Stimulated activated CD4-positive, alpha-beta T cell treated with anti-CD3 and anti-CD28 coated beads, Interleukin-15, amount 100 ng/mL, for 48 hours (primary cell): Measurements from ENCODE around the gene SERPINB3.
"Not testable (repeated sequence)": the region's sequence is repeated elsewhere in the genome, so short reads cannot be mapped to it uniquely, and the experiment has no call there.

Experiments
- DNase-seq, 2 donors: peaks; one replicate each; pipeline ENCODE4 v3.0.0-alpha.2; 2020; ENCODE audit warnings: low read depth in 2 of 2

Gene SERPINB3

DNA sequence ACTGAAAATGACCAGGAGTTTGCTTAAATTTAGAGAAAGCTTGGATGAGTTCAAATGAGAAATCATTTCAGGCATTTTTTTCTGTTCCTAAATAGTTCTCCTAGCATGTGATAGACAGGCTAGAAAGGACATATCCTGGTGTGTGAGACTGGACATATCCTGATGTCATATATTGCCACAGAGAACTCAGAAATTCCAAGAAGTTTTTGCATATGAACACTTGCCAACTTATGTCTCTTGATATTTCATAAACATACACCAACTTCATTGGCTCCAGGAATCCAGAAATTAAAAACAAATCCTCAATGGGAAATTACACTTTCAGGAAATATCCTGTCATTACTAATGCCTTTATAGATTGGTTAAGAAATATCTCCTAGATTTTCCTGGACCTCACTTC is 14.8 kb downstream of the SERPINB3 start:
- DNase-seq, result no peak

DNA sequence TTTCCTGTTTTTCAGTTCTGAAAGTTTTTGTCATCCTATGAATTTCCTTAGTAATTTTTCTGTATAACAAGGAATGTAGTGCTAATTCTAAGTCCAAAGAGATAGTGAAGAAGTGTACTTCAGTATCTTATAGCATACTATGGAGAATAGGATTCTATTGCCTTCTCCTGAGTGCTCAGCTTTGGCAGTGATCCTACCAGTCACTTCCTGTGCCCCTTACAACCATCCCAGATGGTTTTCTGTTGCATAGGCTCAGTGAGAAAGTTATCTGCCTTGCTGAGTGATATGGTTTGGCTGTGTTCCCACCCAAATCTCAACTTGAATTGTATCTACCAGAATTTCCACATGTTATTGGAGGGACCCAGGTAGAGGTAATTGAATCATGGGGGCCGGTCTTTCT is 17.0 kb downstream of the SERPINB3 start:
- DNase-seq, result not testable (repeated sequence)

DNA sequence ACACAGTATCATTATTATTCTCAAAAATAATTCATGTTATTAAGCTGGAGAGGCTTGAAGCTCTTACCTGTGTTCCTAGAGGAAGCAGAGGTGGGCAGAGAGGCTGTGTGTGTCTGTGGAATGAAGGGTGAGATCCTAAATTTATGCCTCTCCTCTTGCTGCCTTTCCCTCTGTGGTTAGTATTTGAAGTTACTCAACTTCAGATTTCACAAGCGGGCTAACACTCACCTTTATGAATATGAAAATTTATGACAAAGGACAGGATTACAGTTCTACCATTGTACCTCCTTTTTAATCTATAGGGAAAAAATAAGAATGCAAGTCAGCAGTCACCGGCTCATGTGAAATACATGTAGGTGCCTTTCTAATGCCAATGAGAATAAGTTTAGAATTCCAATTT is 17.6 kb downstream of the SERPINB3 start, which contains the start of gene SERPINB4:
SERPINB4 (minus strand) TSS at position 115 of the 400 bp plus-strand sequence. CDS start 679 bp downstream, outside the sequence.
- not testable (repeated sequence) for DNase-seq

DNA sequence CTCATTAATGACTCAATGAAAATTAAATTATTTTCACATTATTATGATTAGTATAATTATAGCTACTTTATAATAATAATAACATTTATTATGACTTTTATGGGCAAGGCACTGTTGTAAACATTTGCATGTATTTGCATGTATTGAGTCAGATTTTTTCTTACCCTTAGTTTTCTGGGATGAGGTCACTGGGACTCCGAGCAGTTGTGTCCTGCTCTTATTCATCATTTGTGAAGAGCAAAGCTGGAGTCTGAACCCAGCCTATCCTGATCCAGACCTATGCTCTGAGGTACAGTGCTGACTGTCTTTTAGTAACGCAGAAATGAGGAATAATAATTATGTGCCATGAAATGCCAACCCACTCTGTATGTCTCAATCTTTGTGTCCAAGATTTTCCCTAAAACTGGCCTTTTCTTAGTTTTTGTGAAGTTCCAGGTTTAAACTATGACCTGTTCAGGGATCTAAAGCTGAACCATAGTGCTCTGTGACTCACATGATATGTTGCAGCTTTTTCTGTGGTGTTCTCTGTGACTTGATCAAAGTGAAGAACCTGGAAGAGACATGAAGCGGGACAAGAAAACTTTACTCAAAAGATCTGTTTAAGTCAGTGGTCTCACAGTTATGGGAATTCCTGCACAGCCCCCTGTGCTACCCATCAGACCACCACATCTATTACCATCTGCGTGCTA is 18.9 kb downstream of the SERPINB3 start:
- not testable (repeated sequence) for DNase-seq

DNA sequence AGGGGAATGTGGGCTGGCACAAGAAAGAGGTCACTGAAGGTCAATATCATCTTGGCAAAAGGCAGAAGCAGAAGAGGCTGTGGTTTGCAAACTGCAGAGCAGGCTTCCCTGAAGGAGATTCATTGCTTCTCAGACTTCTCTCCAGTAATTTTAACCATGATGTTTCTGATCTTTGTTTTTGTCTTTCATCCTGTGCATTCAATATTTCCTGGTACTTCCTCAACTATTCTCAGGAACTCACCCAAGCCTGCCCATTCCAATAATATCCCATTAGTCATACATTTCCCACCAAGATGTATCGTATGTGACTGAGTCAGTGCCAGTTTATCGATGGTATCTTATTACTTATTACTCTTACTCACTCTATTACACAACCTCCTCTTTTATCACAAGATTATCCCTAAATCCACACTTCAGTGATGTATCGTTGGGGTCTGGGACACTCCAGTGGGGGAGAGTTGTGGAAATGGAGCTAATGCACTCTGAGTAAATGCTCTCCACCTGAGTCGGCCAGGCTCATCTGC is 20.5 kb downstream of the SERPINB3 start:
- not testable (repeated sequence) for DNase-seq

DNA sequence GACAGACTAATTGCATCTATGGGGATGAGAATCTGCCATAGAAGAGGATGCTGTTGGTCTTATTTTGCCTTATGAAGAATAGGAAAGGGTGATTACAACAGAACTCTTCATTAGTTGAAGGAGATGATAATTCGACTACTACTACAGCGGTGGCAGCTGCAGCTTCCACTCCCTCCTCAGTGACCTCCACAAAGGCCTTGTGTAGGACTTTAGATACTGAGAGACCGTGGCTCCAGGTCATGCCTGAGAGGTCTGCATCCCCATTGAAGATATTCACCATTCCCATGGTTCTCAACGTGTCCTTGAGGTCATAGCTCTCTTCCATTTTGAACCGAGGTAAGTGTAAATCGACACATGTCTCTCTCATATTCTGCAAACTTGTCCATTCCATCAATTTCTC is 24.0 kb downstream of the SERPINB3 start:
- DNase-seq, result no peak

DNA sequence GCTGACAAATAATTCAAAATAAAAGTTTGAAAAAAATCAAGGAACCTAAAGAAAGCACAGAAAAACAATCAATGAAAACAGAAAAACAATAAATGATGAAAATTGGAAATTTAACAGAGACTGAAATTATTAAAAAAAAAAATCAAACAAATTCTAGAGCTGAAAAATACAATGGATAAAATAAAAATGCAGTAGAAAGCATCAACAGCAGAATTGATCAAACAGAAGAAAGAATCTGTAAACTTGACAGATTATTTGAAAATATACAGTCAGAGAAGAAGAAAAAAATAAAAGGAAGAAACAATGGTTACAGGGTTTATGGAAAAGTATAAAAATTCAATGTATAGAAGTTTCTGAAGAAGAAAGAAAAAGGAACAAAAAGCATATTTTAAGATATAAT is 33.9 kb downstream of the SERPINB3 start:
- DNase-seq, result no peak

DNA sequence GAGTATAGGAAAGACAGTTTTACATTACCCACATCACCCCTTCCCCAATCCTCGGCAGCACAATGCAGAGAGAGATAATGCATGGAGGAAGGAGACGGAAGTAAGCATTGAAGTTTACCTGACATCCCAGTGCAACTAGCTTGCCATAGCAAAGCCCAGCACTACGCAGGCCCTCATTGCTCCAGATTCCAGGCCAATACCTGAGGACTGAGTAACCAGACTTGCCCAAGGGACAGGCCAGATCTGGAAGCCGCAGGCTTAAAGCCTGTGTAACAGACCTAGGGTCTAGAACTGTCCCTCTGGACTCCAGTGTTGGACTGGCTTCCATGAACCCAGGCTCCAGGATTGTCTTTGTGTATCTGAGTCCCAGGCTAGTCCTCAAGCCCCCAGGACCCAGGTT is 35.3 kb downstream of the SERPINB3 start:
- DNase-seq, result no peak

DNA sequence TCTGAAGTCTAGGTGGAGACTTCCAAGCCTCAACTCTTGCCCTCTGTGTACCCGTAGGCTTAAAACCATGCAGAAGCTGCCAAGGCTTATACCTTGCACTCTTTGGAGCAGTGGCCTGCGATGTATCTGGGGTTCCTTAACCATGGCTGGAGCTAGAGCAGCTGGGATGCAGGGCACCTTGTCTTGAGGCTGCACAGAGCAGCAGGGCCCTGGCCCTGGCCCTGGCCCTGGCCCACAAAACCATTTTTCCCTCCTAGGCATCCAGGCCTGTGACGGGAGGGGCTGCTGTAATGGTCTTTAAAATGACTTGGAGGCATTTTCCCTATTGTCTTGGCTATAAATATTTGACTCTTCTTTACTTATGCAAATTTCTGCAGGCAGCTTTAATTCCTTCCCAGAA is 36.8 kb downstream of the SERPINB3 start:
- DNase-seq, result no peak

DNA sequence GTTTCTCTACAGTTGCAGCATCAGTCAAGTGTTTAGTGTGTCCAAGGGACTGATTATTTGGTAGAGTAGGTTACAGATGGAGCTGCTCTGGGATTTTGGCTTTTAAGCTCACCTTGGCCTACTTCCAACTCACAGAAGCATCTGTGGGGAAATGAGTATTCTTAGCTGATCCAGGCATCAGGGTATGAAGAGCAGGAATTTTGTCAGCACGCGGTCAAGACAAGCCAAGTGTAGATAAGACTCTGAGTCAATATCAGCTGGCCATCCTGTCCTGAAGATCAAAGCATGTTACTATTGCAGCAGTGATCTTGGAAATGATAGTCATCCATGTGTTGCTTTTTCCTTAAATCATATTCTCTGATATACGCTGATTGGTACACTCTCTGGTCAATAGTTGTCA is 42.0 kb downstream of the SERPINB3 start:
- DNase-seq, result no peak

DNA sequence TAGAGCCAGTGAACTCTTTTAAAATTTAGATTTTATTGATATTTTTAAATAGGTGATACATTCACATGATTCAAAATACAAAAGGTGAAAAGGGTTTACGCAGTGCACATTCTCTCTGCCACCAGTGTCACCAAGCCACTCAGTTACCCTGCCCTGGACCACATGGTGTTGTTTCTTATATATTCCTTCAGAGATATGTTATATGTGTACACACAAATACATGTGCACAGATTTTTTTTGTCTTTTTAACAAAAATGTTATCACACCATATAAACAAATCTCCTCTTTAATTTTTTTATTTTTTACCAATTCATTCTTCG is 43.8 kb downstream of the SERPINB3 start:
- no peak for DNase-seq

DNA sequence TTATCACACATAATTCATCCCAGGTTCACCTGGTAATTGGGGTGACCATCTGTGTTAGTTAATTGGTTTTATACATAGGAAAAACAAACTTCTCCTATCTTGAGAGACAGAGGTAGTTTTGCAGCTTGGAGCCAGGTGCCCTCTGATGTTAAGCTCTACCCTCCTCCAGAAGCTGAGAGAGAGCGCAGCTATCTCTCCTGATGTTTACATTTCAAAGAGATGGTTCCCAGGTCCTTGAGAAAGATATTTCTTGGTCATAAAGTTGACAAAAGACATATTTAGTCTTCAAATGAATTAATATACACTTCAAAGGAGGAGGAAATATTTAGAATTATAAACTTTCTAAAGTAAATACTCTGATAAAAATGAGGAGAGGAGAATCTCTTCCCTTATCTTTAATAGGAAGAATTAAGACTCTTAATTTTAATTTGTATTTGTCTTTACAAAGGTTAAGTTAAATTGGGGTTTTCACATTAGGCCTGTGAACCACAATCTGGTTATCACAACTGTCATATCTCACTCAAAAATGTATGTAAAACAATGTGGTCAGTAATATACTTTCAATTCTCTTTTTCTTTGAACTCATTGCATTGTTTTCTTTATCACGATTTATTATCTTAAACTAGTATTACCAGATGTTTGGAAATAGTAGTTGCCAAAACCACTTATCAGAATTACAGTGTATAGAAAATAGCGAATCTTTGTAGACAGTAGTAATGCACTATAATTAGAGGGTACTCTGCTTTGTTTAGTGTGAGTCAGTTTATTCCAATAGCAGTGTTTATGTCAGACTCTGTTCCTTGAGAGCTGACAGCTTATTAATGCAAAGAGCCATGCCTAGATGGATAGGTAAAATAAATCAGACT is 44.4 kb downstream of the SERPINB3 start:
- no peak for DNase-seq

DNA sequence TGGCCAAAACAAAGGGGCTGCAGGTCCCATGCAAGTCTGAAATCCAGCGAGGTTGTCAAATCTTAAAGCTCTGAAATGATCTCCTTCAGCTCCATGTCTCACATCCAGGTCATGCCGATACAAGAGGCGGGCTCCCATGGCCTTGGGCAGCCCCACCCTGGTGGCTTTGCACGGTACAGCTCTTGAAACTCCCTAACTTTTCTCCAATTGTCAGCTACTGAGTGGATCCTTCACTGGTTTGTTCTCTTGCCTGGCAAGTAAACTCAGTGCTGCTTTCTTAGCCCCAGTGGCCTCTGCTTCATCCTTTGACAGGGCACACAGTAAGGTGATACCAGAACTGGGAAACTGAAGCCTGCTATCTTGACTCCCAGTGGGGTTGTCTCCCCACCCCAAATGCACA is 48.3 kb downstream of the SERPINB3 start:
- no peak for DNase-seq

DNA sequence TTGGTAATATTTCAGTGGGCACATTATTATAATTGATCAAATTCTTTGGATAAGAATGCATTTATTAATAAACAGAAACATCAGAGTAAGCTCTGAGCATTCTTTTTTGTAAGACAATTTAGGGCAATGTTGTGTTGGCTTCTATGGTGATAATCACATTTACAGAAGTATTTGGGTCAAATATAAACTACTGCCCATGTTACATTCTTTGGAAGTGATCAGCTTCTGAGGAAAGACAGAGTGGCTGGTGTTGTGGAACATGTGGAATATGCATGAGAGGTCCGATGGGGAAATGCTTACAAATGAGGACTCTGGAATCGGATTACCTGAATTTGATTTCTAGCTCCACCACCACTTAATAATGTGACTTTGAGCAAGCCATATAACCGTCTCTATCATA is 55.2 kb downstream of the SERPINB3 start:
- DNase-seq, result no peak
